HepG2 (cell line): Measurements from ENCODE around the gene B4GALT4. TPM values are rescaled to one million over a fixed set of nuclear protein-coding genes. Genes with fewer than 3 reads are reported as not detected.
A peak's percentile ranks its signal among the peaks of the same experiment; 100 is the strongest.

Experiments
- HNF4G ChIP-seq, 2 experiments: sonication (generic) in 1 of 2; formaldehyde crosslinking in 1 of 2; IDR thresholded peaks; 2 replicates each; pipeline versions ENCODE4 v1.4.0 to v1.6.1; 2011 to 2020; ENCODE audit warnings: borderline replicate concordance in 2 of 2, low read depth in 2 of 2, mild to moderate bottlenecking in 2 of 2, low read length in 1 of 2, missing genetic modification reagents in 1 of 2, moderate library complexity in 1 of 2
- LCORL ChIP-seq, 2 experiments: fragments of 450-650 bp in 1 of 2; sonication (generic) in 1 of 2; formaldehyde crosslinking in 1 of 2; IDR thresholded peaks; 2 replicates each; pipeline versions ENCODE4 v1.5.0 to v1.6.1; 2017 to 2020; ENCODE audit warnings: antibody characterized with exemption in 1 of 2, missing genetic modification reagents in 1 of 2
- NR2F2 ChIP-seq: IDR thresholded peaks from 2 replicates; pipeline ENCODE4 v1.6.1; 2012; ENCODE audit warnings: low read depth, inconsistent platforms, borderline replicate concordance
- ZFP82 ChIP-seq: sonication (generic); formaldehyde crosslinking; IDR thresholded peaks from 2 replicates; pipeline ENCODE4 v1.5.1; 2020; ENCODE audit warnings: mild to moderate bottlenecking, missing genetic modification reagents, borderline replicate concordance
- ZNF326 ChIP-seq: sonication (generic); formaldehyde crosslinking; IDR thresholded peaks from 2 replicates; pipeline ENCODE4 v1.4.0; 2020; ENCODE audit warnings: missing genetic modification reagents, borderline replicate concordance
- ZNF543 ChIP-seq: sonication (generic); formaldehyde crosslinking; IDR thresholded peaks from 2 replicates; pipeline ENCODE4 v1.4.0; 2020; ENCODE audit warnings: mild to moderate bottlenecking, missing genetic modification reagents
- ZNF607 ChIP-seq: sonication (generic); formaldehyde crosslinking; IDR thresholded peaks from 2 replicates; pipeline ENCODE4 v1.5.1; 2020; ENCODE audit warnings: missing genetic modification reagents, mild to moderate bottlenecking, borderline replicate concordance
- ZNF775 ChIP-seq: sonication (generic); formaldehyde crosslinking; IDR thresholded peaks from 2 replicates; pipeline ENCODE4 v1.4.0; 2020; ENCODE audit warnings: missing genetic modification reagents, mild to moderate bottlenecking, moderate library complexity, borderline replicate concordance
- ZSCAN12 ChIP-seq: sonication (generic); formaldehyde crosslinking; IDR thresholded peaks from 2 replicates; pipeline ENCODE4 v1.9.0; 2021; ENCODE audit warnings: mild to moderate bottlenecking, missing genetic modification reagents
- polyA plus RNA-seq, 8 experiments: library from polyadenylated mRNA; depleted of rRNA in 3 of 8; stranded (reverse) in 7 of 8; unstranded in 1 of 8; fragments of >200 nt; fragmentation: Illumina TruSeq in 4 of 8; extraction: Trizol in 4 of 8; gene quantifications; 2 replicates each; pipeline versions ENCODE4 v1.2.1 to v1.2.3, GENCODE V29; 2011 to 2016; ENCODE audit warnings: low read depth in 4 of 8, missing spikeins in 1 of 8, mixed read lengths in 1 of 8; ENCODE audit not compliant: insufficient read depth in 1 of 8
- total RNA-seq, 5 experiments: library from RNA; depleted of rRNA; stranded (reverse); fragments of >200 nt; fragmentation: Illumina TruSeq; extraction: Trizol; gene quantifications; 2 replicates each; pipeline ENCODE4 v1.2.3, GENCODE V29; 2016; ENCODE audit warnings: low read depth in 1 of 5
- TF ChIP-seq, protein P1 (sequence below): sonication (generic); formaldehyde crosslinking; IDR thresholded peaks from 2 replicates; pipeline ENCODE4 v1.8.1; 2023; ENCODE audit warnings: mild to moderate bottlenecking, inconsistent platforms, moderate library complexity, missing genetic modification reagents, borderline replicate concordance
- TF ChIP-seq, protein P2 (sequence below): sonication (generic); formaldehyde crosslinking; IDR thresholded peaks from 2 replicates; pipeline ENCODE4 v1.8.1; 2023; ENCODE audit warnings: mild to moderate bottlenecking, missing genetic modification reagents
- TF ChIP-seq, protein P3 (sequence below): sonication (generic); formaldehyde crosslinking; IDR thresholded peaks from 2 replicates; pipeline ENCODE4 v1.4.0; 2020; ENCODE audit warnings: mild to moderate bottlenecking, missing genetic modification reagents
- TF ChIP-seq, protein P4 (sequence below): sonication (generic); formaldehyde crosslinking; IDR thresholded peaks from 2 replicates; pipeline ENCODE4 v1.8.0; 2022; ENCODE audit warnings: missing genetic modification reagents, mild to moderate bottlenecking, borderline replicate concordance

The B4GALT4 gene
- total and polyA plus RNA-seq, 2 of the 13 experiments (the other 11 are each of a cell fraction or from before 2014, with no cell fraction given): 16.9 to 29.0 TPM

DNA sequence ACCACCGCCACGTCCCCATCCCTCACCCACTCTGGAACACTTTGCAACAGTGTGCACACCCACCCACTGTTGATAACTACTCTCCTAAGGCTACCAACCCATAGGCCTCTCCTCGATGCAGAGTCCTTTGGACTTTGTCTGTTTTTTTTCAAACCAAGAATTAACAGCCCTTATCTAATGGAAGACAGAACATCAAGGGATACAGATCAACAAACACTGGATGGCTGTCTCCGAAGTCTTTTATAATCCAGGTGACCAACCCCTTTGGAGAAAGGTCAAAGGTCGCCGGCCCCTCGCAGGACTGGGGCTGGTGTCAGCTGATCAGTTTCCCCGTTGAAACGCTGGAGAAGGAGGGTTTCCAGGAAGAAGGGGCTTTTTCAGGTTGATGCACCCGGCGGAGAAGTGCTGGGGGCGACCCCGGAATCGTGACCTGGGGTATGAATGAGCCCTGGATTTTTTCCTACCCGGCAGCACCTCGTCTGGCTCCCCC lies 532 bp downstream of the B4GALT4 start (continued):
- TF ChIP-seq LCORL (IDR thresholded peaks at IDR 0.05) (no peak), LCORL (CRISPR knock-in tag; IDR thresholded peaks at IDR 0.05) (peak; percentile 3; the same call in 1 of the 2 replicates), ZNF543 (CRISPR knock-in tag) (0 out of 2 replicates have a peak, but pooled peaks have one; percentile 16), ZNF326 (CRISPR knock-in tag) (no peak), NR2F2 (peak; percentile 52; the same call in 1 of the 2 replicates), ZFP82 (0 out of 2 replicates have a peak, but pooled peaks have one; percentile 69), ZNF607 (CRISPR knock-in tag) (no peak), ZSCAN12 (peak; percentile 70; the same call in 1 of the 2 replicates), HNF4G (IDR thresholded peaks at IDR 0.05; ENCODE audit: borderline replicate concordance, low read depth, low read length) (peak; percentile 52), HNF4G (CRISPR knock-in tag; IDR thresholded peaks at IDR 0.05; ENCODE audit: borderline replicate concordance, low read depth) (no peak), ZNF775 (CRISPR knock-in tag) (no peak)
- TF ChIP-seq, protein P1, sequence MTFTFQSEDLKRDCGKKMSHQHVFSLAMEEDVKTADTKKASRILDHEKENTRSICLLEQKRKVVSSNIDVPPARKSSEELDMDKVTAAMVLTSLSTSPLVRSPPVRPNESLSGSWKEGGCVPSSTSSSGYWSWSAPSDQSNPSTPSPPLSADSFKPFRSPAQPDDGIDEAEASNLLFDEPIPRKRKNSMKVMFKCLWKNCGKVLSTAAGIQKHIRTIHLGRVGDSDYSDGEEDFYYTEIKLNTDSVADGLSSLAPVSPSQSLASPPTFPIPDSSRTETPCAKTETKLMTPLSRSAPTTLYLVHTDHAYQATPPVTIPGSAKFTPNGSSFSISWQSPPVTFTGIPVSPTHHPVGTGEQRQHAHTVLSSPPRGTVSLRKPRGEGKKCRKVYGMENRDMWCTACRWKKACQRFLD (CRISPR knock-in tag): no peak
- TF ChIP-seq, protein P2, sequence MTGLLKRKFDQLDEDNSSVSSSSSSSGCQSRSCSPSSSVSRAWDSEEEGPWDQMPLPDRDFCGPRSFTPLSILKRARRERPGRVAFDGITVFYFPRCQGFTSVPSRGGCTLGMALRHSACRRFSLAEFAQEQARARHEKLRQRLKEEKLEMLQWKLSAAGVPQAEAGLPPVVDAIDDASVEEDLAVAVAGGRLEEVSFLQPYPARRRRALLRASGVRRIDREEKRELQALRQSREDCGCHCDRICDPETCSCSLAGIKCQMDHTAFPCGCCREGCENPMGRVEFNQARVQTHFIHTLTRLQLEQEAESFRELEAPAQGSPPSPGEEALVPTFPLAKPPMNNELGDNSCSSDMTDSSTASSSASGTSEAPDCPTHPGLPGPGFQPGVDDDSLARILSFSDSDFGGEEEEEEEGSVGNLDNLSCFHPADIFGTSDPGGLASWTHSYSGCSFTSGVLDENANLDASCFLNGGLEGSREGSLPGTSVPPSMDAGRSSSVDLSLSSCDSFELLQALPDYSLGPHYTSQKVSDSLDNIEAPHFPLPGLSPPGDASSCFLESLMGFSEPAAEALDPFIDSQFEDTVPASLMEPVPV (CRISPR knock-in tag): 0 out of 2 replicates have a peak, but pooled peaks have one; percentile 20
- TF ChIP-seq, protein P3, sequence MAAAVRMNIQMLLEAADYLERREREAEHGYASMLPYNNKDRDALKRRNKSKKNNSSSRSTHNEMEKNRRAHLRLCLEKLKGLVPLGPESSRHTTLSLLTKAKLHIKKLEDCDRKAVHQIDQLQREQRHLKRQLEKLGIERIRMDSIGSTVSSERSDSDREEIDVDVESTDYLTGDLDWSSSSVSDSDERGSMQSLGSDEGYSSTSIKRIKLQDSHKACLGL (CRISPR knock-in tag): no peak
- TF ChIP-seq, protein P4, sequence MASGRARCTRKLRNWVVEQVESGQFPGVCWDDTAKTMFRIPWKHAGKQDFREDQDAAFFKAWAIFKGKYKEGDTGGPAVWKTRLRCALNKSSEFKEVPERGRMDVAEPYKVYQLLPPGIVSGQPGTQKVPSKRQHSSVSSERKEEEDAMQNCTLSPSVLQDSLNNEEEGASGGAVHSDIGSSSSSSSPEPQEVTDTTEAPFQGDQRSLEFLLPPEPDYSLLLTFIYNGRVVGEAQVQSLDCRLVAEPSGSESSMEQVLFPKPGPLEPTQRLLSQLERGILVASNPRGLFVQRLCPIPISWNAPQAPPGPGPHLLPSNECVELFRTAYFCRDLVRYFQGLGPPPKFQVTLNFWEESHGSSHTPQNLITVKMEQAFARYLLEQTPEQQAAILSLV (CRISPR knock-in tag): 0 out of 2 replicates have a peak, but pooled peaks have one; percentile 12
